GM21723 (cell line): Measurements from ENCODE around the gene CD6.

Source experiments
- ATAC-seq: cut with Tn5 transposase; IDR thresholded peaks from one replicate; pipeline ENCODE4 v1.9.1; 2021; ENCODE audit warnings: mild to moderate bottlenecking, moderate library complexity; ENCODE audit not compliant: unreplicated experiment

Gene CD6

GRCh38 chr11:60971520-60971919 lies at the start of gene CD6:
TSS of gene CD6 (plus strand) at chr11:60971680. CDS start at chr11:60971866, 186 bp downstream.
- no peak for ATAC-seq

- ATAC-seq: no peak
These were observed 49.6 kb upstream of the CD6 start for GRCh38 chr11:60921777-60922335.

- no peak for ATAC-seq
These were observed 48.6 kb upstream of the CD6 start for GRCh38 chr11:60922906-60923305.

- no peak for ATAC-seq
These were observed 48.2 kb upstream of the CD6 start for GRCh38 chr11:60923326-60923725.

- ATAC-seq: no peak
These were observed 47.7 kb upstream of the CD6 start for GRCh38 chr11:60923800-60924109.

GRCh38 chr11:60924110-60924905 lies 47.2 kb upstream of the CD6 start, which contains the start of gene TMEM132A:
TSS of gene TMEM132A (plus strand) at chr11:60924460. CDS start at chr11:60924634, 174 bp downstream.
- ATAC-seq: peak; percentile 51

- no peak for ATAC-seq
These were observed 46.3 kb upstream of the CD6 start for GRCh38 chr11:60924906-60925853.

GRCh38 chr11:60925868-60926267 lies 45.6 kb upstream of the CD6 start:
- no peak for ATAC-seq

GRCh38 chr11:60926500-60926899 lies 45.0 kb upstream of the CD6 start:
- no peak for ATAC-seq

GRCh38 chr11:60927061-60927592 lies 44.4 kb upstream of the CD6 start:
- no peak for ATAC-seq

- ATAC-seq: no peak
These were observed 43.9 kb upstream of the CD6 start for GRCh38 chr11:60927600-60927999.

GRCh38 chr11:60928563-60929001 lies 42.9 kb upstream of the CD6 start:
- ATAC-seq: no peak

- ATAC-seq: no peak
These were observed 41.7 kb upstream of the CD6 start for GRCh38 chr11:60929764-60930163.

GRCh38 chr11:60930394-60930793 lies 41.1 kb upstream of the CD6 start:
- no peak for ATAC-seq

GRCh38 chr11:60931917-60932316 lies 39.6 kb upstream of the CD6 start:
- ATAC-seq: no peak

GRCh38 chr11:60932605-60933356 lies 38.7 kb upstream of the CD6 start:
- no peak for ATAC-seq

- no peak for ATAC-seq
These were observed 37.9 kb upstream of the CD6 start for GRCh38 chr11:60933416-60934123.

GRCh38 chr11:60934124-60934789 lies 37.2 kb upstream of the CD6 start:
- ATAC-seq: no peak
